Measurements from ENCODE around the gene COASY.
"Not testable (repeated sequence)": the region's sequence is repeated elsewhere in the genome, so short reads cannot be mapped to it uniquely, and the experiment has no call there.

Gene COASY

DNA sequence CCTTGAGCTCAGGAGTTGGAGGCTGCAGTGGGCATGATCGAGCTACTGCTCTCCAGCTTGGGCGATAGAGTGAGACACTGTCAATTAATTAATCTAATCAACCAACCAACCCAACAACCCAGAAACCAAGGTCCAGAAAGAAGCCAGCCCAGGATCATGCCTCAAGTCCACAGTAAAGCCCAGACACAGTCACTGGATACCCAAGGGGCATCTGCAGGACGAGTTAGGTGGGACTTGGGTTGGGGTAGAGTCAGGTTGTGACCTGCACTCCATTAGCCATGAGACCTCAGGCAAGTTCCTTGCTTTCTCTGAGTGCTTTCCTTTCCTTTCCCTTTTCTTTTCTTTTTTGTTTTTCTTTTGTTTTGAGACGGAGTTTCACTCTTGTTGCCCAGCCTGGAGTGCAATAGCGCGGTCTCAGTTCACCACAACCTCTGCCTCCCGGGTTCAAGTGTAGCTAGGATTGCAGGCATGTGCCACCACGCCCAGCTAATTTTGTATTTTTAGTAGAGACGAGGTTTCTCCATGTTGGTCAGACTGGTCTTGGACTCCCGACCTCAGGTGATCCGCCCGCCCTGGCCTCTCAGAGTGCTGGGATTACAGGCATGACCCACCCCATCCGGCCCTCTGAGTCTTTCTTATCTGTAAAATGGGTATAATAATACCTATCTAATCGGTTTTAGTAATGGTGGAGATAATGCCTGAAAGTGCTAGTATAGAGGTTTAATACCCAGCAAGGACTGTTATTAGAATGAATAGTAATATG, 12.8 kb upstream of the COASY start:
- in situ Hi-C loops (cut with MboI; ENCODE audit: low sequenced_read_pairs), result no loop called here

DNA sequence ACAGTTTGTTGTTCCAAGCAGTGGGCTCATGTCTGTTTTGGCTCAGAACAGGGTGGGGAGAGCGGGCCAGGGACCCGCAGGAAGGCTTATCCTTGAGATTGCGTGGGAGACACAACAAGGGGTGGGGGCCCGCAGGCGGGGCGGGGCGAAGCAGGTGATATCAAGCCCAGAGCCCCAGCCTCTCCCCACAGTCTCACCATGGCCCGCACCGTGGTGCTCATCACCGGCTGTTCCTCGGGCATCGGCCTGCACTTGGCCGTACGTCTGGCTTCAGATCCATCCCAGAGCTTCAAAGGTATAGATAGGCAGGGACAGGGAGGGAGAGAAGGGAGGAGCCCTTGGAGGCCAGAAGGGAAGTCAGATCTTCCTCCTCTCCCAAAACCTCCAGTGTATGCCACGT, 9.2 kb upstream of the COASY start, which contains the start of gene HSD17B1:
Gene HSD17B1, plus strand, starts transcription at position 188 of the 400 bp plus-strand sequence. Its CDS starts 11 bp downstream, at position 199.
- in situ Hi-C loops (cut with MboI; ENCODE audit: low sequenced_read_pairs), result not testable (repeated sequence)

DNA sequence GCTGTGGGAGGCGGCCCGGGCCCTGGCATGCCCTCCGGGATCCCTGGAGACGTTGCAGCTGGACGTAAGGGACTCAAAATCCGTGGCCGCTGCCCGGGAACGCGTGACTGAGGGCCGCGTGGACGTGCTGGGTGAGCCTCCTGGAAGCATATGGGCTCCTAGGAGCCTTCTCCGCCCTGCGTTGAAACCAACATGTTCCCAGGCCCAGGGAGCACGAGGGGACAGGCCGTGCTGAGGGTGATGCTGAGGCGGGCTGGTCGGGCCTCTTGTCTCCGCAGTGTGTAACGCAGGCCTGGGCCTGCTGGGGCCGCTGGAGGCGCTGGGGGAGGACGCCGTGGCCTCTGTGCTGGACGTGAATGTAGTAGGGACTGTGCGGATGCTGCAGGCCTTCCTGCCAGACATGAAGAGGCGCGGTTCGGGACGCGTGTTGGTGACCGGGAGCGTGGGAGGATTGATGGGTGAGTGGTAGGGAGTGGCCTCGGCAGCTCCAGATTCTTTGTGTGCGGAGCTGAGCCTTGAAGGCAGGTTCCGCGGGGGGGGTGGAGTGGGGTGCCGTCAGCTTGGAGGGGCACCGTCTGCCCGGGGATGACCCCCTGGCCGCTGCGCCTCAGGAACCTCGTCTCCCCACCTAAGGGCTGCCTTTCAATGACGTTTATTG, 8.7 kb upstream of the COASY start:
- in situ Hi-C loops (cut with MboI; ENCODE audit: low sequenced_read_pairs), result no loop called here

DNA sequence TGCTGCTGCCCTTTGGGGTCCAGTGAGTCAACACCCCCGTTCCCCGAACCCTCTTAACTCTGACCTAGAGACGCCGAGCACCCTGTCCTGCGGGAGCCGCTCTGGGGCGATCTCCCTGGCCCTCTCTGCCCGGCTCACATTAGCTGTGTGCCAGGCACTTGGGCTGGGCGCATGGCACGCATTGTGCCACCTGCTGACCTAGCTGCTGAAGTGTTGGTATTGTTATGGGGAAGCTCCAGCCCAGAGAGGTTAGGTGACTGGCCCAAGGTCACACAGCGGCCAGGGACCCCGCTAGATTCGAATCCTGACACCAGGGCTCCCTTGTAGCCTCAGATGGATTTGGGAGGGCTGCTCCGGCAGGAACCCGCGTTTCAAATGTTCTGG, 8.1 kb upstream of the COASY start:
- in situ Hi-C loops (cut with MboI; ENCODE audit: low sequenced_read_pairs), result no loop called here

DNA sequence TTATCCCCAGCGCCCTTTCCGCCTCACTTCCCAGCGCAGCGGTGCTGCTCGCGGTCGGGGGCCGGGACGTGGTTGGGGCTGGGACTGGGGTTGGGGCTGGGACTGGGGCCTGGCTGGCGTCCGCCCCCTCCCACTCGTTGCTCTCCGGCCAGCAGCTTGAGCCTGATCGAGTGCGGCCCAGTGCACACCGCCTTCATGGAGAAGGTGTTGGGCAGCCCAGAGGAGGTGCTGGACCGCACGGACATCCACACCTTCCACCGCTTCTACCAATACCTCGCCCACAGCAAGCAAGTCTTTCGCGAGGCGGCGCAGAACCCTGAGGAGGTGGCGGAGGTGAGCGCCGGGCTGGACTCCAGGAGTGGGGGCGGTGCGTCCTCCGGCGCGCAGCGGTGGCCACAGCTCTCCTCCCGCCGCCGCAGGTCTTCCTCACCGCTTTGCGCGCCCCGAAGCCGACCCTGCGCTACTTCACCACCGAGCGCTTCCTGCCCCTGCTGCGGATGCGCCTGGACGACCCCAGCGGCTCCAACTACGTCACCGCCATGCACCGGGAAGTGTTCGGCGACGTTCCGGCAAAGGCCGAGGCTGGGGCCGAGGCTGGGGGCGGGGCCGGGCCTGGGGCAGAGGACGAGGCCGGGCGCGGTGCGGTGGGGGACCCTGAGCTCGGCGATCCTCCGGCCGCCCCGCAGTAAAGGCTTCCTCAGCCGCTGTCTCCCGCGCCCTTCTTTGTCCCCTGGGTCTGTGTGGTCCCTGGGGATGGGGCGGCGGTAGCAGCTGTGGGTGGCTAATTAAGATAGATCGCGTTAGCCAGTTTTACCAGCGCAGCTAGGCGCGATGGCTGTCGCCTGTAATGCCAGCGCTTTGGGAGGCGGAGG, 7.5 kb upstream of the COASY start:
- in situ Hi-C loops (cut with MboI; ENCODE audit: low sequenced_read_pairs), result no loop called here

DNA sequence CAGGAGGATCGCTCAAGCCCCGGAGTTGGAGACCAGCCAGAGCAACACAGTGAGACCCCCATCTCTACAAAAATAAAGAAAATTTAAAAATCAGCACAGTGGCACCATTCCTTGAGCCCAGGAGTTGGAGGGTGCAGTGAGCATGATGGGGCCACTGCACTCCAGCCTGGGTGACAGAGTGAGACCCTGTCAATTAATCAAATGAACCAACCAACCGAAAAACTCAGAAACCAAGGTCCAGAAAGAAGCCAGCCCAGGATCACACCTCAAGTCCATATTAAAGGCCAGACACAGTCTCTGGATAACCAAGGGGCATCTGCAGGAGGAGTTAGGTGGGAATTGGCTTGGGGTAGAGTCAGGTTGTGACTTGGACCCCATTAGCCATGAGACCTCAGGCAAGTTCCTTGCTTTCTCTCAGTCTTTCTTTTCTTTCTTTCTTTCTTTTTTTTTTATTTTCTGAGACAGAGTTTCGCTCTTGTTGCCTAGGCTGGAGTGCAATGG, 6.8 kb upstream of the COASY start:
- in situ Hi-C loops (cut with MboI; ENCODE audit: low sequenced_read_pairs), result no loop called here

DNA sequence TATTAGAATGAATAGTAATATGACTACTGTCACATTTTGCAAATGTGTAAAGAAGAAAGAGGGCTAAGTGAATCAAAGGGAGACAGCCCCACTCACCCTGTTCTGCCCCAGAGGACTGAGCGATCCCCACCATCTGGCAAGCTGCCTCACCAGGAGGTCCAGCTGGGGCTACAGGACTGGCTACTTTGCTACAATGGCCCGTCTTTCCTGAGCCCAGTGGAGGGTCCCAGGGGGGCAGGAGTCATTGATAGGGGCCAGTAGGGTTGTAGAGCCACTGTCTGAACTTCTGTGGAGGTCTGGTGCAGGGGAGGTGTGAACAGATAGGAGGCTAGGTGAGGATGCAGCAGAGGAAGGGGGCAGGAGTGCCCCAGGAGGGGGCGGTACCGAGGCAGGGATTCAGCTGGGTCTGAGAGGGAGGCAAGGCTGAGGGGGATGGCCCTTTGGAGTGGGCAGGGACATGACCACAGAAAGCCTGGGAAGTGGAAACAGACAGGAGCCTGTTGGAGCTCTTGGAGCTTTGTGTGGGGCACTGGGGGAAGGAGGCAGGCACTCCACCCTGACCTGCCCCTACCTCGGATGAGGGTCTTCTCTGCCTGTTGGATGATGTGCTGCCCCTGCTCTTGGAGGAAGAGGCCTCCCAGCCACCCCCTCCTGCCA, 5.9 kb upstream of the COASY start:
- in situ Hi-C loops (cut with MboI; ENCODE audit: low sequenced_read_pairs), result not testable (repeated sequence)

DNA sequence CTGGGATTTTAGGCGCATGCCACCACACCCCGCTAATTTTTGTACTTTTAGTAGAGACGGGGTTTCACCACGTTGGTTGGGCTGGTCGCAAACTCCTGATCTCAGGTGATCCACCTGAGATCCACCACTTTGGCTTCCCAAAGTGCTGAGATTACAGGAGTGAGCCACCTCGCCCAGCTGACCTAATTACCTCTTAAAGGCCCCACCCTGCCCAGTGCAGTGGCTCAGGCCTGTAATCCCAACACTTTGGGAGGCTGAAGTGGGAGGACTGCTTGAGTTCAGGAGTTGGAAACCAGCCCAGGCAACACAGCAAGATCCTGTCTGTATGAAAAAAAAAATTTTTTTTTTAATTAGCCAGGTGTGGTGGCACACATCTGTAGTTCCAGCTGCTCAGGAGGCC, 2.9 kb upstream of the COASY start:
- in situ Hi-C loops (cut with MboI; ENCODE audit: low sequenced_read_pairs), result no loop called here

DNA sequence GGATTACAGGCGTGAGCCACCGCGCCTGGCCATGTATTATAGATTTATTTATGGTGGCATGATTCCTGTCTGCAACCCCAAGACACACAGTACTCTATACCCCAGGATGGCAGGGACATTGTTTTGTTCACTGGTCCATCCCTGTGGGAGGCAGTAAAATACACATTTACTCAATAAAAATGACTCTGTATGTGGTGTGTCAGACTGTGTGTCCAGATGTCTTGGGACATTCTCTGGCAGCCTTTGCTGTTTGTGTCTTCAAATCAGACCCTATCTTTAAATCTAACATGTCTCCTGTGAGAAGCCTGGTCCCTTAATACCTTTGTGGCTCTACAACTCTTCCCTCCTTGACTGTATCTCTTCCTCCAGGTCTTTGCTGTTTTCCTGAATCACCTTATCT, 1.7 kb upstream of the COASY start:
- in situ Hi-C loops (cut with MboI; ENCODE audit: low sequenced_read_pairs), result no loop called here

DNA sequence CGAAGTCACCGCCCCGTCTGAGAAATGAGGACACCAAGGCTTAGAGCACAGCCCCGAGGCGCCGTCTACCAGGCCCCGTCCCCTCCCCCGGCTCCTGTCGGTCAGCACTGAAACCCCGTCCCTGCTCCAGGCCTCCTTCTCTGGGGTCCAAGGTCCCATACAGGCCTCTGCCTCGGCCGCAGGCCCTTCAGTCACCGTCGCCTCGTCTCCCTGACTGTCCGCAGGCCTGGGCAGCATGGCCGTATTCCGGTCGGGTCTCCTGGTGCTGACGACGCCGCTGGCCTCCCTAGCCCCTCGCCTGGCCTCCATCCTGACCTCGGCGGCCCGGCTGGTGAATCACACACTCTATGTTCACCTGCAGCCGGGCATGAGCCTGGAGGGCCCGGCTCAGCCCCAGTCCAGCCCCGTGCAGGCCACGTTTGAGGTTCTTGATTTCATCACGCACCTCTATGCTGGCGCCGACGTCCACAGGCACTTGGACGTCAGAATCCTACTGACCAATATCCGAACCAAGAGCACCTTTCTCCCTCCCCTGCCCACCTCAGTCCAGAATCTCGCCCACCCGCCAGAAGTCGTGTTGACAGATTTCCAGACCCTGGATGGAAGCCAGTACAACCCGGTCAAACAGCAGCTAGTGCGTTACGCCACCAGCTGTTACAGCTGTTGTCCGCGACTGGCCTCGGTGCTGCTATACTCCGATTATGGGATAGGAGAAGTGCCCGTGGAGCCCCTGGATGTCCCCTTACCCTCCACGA, 617 bp downstream of the COASY start:
- in situ Hi-C loops (cut with MboI; ENCODE audit: low sequenced_read_pairs), result no loop called here

DNA sequence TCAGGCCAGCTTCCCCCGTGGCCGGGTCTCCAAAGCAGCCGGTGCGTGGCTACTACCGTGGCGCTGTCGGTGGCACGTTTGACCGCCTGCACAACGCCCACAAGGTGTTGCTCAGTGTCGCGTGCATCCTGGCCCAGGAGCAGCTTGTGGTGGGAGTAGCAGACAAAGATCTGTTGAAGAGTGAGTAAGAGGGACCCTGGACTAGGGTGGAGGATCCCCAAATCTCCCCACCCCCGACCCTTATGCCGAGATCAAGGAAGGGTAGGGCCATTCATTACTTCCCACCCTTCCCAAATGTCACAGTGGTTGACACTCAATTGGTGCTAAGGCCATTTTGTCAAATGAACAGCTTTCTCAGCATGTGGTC, 1.2 kb downstream of the COASY start:
- in situ Hi-C loops (cut with MboI; ENCODE audit: low sequenced_read_pairs), result no loop called here

DNA sequence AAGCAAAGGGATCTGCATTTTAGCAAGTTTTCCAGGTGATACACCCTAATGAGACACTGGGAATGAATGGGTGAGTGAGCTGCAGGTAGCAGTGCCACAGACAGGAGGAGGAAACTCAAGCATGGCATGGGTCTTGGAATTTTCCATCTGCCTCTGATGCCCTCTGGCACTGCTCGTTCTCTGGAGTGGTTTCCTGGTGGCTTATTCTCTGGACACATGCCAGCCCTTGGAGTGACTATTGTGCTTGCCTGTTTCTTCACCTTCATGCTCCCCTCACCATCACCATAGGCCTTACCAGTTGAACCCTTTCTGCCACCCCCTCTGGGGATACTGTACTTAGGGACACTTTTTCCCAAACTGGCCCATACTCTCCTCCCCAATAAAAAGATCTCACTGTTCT, 1.6 kb downstream of the COASY start:
- in situ Hi-C loops (cut with MboI; ENCODE audit: low sequenced_read_pairs), result no loop called here

DNA sequence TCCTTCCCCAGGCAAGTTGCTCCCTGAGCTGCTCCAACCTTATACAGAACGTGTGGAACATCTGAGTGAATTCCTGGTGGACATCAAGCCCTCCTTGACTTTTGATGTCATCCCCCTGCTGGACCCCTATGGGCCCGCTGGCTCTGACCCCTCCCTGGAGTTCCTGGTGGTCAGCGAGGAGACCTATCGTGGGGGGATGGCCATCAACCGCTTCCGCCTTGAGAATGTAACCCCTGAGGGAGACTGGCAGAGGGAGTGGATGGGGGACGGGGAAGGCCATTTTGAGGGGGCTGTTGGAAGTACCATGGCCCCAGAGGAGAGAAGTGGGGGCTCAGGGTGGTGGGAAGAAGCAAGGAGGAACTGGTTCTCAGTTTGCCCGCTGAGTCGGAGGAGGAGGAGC, 2.0 kb downstream of the COASY start:
- in situ Hi-C loops (cut with MboI; ENCODE audit: low sequenced_read_pairs), result no loop called here

DNA sequence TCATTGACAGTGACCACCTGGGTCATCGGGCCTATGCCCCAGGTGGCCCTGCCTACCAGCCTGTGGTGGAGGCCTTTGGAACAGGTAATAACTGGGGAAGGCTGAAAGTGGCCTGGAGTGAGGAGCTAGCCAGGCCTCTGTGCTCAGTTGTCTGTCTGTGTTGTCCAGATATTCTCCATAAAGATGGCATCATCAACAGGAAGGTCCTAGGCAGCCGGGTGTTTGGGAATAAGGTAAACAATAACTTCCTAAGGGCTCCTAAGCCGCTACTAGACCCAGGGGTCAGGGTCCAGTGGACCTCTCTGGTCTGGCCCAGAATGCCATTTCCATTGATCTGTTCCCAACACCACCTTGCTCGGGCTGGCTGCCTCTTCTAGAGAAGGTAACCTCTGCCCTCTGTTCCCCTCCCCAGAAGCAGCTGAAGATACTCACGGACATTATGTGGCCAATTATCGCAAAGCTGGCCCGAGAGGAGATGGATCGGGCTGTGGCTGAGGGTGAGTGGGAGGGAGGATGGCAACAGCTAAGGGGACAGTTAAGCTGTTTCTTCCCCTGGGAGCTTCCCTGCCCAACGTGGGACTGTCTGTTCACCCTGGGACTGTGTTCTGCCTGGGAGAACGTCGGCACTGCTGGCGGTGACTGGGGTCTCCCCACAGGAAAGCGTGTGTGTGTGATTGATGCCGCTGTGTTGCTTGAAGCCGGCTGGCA, 3.0 kb downstream of the COASY start:
- in situ Hi-C loops (cut with MboI; ENCODE audit: low sequenced_read_pairs), result no loop called here

DNA sequence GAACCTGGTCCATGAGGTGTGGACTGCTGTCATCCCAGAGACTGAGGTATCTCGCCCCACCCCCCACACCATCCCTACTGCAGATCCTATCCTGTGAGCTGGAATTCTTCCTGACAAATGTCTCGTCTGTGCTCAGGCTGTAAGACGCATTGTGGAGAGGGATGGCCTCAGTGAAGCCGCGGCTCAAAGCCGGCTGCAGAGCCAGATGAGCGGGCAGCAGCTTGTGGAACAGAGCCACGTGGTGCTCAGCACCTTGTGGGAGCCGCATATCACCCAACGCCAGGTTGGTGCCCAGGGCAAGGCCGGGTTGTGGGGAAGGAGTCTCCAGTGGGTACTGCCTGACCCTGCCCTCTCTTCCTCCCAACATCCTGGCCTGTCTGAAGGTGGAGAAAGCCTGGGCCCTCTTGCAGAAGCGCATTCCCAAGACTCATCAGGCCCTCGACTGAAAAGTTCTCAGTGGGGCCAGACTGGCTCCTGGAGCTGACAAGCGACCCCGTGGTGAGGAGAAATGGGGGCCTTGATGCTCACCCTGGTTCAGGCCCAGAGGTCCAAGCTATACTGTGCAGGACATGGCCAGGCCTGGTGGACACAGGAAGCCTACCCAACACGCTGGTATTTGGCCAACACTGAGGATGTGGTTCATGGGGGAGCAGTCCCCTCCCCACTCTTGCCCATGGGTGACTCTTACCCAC, 3.7 kb downstream of the COASY start:
- in situ Hi-C loops (cut with MboI; ENCODE audit: low sequenced_read_pairs), result no loop called here

DNA sequence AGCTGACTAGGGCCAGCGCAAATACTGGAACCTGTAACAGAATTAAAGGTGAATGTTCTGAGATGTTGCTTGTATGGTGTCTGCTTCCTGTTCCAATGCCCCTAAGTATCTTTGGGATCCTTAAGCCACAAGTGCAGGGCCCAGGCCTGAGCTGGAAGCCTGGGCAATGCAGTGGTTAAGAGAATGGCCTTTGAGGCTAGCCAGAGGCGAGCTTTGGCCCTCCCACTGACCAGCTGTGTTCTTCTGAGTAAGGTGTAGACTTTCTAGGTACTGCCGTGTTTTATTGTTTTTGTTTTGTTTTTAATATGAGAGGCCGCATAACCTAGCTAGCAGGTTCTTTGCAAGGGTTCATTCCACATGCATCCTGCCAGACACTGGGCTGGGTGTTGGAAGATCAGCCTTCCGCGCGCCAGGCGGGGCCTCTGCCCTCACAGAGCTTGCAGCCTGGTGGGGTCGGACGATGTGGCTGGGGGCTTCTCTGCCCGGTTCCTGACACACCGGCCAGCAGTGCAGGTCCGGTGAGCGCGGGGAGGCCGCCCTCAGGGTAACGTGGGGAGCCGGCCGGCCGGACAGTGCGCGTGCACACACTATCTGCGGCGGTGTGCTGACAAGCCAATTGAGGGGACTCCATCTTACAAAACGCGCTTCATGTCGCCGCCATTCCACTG, 4.4 kb downstream of the COASY start:
- in situ Hi-C loops (cut with MboI; ENCODE audit: low sequenced_read_pairs), result no loop called here

DNA sequence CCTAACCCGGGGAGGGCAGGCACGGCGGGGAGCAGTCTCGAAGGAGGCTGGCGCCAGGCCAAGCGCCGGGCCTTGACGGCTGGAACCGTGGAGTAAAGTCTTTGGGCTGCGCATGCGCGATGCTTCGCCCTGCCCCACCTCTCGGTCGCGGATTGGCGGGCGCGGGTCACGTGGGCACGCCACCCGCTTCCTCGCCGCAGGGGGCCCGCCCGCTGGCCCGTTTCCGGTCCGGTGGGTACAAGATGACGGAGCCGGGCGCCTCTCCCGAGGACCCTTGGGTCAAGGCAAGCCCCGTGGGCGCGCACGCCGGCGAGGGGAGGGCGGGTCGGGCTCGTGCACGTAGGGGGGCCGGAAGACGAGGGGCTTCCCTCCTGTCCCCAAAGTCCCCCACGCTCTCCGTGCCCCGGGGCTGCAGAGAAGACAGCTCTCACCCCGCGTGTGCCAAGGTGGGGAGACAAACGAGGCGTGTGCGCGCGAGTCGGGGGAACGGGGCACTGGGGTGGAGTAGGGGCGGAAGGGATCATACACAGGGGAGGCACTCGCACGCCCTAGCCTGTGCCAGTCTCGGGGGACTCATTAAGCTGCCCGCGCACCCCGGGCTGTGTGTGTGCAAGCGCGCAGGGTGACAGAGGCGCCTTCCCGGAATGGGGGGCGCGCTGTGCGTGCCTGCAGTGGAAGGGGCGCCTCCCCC, 5.1 kb downstream of the COASY start, which contains the start of gene MLX:
Gene MLX, plus strand, starts transcription at position 218 of the 691 bp plus-strand sequence. Its CDS starts 25 bp downstream, at position 243.
- in situ Hi-C loops (cut with MboI; ENCODE audit: low sequenced_read_pairs), result no loop called here
